Pulmonary artery endothelial cell (primary cell): ENCODE data around the gene EFR3B. TPM values are rescaled to one million over a fixed set of nuclear protein-coding genes. Genes with fewer than 3 reads are reported as not detected.
A peak's percentile ranks its signal among the peaks of the same experiment; 100 is the strongest.
"Not testable (repeated sequence)": the region's sequence is repeated elsewhere in the genome, so short reads cannot be mapped to it uniquely, and the experiment has no call there.

Source experiments
- DNase-seq: peaks from one replicate; pipeline ENCODE4 v3.0.0-alpha.2; 2011; ENCODE audit warnings: low read depth, low spot score
- total RNA-seq: library from RNA; depleted of rRNA; stranded (reverse); fragments of >200 nt; gene quantifications from 2 replicates; pipeline ENCODE4 v1.2.3, GENCODE V29; 2014

Gene EFR3B
- total RNA-seq, 1 donor from 2014 or later: 0.40 TPM

- no peak for DNase-seq
Measured at GRCh38 chr2:25072606-25073005, 30.7 kb downstream of the EFR3B start.

- DNase-seq: no peak
Measured at GRCh38 chr2:25073025-25073424, 31.1 kb downstream of the EFR3B start.

DNA sequence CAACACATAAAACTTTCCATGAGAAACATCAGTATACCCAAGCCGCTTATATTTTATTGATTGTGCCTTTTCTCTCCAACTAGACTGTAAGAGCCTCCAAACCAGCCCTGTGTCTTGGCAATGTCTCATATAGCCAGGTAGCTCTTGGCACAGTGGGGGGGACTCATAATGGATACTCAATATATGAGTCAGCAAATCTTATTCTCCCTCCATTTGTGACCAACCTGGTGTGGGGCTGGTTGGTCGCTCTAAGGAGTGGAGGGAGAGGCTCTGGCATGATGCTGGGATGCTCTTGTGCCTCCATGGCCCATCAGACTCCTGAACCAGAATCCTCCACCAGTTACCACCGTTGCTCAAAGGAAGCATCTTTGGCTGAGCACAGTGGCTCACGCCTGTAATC, 32.0 kb downstream of the EFR3B start:
- DNase-seq: no peak

DNA sequence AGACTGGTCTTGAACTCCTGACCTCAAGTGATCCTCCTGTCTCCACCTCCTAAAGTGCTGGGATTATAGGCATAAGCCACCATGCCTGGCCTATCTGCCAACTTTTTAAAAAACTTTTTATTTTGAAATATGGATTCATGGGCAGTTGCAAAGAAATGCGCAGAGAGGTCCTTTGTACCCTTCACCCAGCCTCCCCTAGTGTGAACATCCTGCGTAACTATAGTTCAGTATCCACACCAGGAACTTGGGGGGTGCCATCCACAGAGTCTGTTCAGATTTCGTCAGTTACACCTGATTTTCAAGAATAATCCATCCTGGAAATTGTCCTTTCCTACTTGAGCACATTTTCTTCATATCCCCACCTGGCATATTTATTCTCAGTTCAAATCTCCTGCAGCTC, 33.0 kb downstream of the EFR3B start:
- DNase-seq: no peak

DNA sequence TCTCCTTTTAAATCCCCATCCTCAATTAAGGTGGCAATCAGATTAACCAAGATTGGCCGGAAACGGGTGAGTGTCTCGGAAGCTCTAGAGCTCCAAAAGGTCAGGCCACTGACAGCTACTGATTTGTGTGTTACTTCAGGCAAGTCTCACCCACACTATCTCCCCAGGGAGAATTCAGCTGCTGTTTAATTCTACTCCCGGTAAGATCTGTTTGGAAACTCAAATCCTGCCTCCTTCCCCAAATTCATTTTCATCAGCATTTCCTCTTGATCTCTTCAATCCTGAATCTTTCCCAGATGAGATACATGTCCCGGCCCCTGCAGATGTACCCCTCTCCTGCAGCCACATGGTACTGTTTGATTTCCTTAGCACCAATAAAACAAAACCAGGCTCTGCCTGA, 34.9 kb downstream of the EFR3B start:
- DNase-seq: no peak

GRCh38 chr2:25077789-25078169, 35.9 kb downstream of the EFR3B start:
- no peak for DNase-seq

DNA sequence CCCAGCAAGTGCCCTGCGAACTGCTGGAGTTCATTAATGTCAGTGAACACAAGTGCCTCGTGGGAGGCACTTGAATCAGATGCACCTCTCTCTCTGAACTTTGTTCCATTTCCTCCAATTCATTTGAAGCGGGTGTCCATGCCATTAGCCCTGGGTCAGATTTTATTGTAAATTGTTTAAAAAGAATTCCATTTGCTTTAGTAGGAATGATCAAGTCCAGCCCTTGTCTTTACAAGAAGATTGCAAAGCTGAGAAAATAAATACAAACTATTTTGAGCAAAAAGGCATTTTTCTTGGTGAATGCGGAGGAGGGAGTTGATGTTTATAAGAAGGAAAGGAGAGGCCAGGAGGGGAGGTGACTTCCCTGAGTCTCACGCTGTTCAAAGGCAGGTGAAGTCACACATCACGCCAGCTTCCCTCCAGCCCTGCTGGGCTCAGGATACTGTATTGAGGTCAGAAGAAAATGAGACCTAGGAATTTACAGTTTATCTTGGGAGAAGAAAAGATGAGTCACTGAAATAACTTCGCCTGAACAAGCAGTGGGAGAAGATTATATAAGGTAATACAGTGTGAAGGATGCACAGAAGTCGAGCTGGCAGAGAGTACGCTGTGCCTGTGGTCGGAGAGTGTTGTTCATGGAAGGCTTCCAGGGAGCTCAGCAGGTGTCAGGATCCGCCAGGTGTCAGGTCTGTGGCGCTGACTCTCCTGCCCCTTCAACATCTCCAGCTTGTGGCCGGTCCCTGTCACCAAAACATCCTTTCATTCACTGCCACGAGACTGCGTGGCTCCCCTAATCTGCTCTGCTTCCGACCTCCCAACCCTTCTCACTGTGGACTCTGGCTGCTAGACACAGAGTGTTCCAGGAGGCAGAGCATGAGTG, 36.5 kb downstream of the EFR3B start:
- DNase-seq: peak; percentile 41

- DNase-seq: no peak
Measured at GRCh38 chr2:25079050-25079635, 37.3 kb downstream of the EFR3B start.

- DNase-seq: no peak
Measured at GRCh38 chr2:25081237-25081790, 39.4 kb downstream of the EFR3B start.

GRCh38 chr2:25082002-25082622, 40.2 kb downstream of the EFR3B start:
- no peak for DNase-seq

- no peak for DNase-seq
Measured at GRCh38 chr2:25085761-25086560, 44.1 kb downstream of the EFR3B start.

DNA sequence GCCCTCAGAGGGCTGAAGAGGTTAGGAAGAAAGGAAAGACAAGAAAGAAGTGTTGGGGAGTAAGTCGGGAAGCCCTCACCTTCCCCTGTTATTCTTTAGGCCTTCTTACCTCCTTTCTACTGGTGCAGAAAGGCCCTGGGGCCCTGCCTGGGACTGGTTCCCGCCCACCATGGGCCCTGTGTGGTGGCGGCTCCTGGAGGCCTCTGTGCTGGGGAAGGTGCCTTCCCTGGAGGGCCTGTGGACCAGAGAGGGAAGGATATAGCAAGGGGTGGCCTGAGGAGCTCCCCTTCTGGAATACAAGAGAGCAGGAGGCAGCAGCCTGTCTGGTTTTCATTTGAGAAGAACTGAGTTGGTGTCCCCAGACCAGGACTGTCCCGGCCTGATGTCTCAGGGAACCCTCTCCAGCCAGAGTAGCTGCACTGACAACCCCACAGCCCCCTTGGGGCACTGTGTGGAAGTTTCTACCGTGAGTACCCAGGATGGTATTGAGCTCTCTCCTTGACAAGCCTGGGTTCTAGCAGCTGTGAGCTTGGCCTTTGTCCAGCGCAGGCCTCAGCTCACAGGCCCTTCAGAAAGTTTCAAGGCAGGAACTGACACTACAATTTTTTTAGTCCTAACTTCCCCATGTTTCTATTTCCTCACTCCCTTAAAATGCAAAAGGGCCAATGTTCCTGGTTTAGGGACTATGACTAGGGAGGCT, 47.1 kb downstream of the EFR3B start:
- no peak for DNase-seq

DNA sequence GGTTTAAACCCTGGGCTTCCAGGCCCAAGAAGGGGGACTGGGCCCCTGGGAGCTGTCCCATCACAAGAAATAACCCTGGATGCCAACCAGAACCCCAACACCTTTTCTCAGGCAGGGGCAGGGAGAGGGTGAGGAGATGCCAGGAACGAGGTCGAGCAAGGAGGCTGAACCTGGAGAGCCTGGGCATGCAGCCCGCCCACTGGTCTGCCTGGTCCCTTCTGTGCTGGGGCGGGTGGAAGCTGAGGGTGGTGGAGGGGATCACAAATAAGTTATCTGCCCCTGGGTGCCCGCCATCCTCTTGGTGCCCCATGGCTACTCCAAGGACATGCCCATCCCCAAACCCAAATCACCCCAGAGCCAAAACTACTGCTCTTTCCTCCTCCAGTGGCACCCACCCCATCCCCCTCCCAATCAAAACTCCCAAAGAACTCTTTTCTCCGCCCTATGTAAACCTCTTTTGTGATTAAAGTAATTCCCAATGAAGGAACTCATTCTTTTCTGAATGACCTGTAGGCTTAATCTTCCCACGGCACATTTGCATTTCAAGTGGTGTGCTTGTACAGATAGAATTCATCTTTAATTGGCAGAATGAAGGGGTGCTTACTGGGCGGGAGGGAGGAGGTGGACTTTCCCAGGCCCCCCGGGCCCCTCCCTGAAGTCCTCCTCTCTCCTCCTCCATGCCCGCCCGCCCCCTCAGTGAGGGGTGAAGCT, 47.9 kb downstream of the EFR3B start:
- no peak for DNase-seq

GRCh38 chr2:25090801-25091200, 48.9 kb downstream of the EFR3B start:
- no peak for DNase-seq

GRCh38 chr2:25091265-25091664, 49.4 kb downstream of the EFR3B start:
- no peak for DNase-seq

DNA sequence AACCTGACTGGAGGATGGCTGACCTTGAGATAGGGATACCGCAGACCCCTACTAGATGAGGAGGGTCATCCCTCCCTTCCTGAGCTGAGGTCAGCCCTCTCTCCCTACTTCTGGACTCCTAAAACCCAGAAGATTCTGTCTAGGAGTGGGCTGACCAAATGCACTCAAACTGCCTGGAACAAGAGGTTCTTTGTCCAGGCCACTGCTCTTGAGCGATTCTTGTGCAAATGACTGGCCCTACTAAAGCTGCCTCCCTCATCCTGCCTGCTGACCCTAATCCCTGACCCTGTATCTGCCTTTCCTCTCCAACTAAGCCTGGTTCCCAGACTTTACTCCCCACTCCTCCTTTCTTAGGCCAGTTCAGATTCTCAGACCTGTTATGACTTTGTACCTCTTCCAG, 56.2 kb downstream of the EFR3B start:
- no peak for DNase-seq

DNA sequence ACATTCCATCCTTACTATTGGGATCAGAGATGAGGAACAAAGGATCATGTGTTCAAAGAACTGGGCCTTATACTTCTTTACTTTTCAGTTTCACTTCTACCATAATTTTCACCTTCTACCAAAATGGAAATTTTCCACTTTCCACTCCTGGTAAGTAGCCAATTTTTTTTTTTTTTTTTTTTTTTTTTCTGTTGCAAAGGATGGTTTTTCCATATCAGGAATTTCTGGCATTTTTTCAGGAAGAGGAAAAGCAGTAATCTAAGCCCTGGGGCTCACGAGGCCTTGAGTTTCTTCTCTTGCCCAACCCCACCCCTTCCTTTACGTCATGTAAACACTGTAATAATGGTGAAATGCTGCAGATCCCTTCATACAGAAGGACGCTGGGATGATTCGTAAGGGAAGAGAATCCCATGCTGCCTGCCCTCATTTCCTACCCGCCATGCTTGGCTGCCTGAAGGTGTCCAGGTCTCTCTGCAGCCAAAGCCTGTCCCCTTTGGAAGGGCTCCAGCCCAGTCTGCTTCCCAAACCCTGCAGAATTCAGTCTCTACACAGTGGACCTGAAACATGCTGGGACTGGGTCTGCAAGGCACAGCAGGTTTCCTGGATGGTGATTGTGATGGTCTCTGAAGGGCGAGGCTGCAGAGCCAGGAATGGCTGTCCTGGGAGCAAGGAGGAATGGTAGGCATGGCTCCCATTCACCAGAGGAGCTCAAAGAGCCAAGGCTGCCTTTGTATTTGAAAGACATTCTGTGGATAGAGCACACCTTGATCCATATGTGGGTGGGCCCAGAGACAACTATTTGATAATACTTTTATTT, 57.0 kb downstream of the EFR3B start:
- peak; percentile 72 for DNase-seq

DNA sequence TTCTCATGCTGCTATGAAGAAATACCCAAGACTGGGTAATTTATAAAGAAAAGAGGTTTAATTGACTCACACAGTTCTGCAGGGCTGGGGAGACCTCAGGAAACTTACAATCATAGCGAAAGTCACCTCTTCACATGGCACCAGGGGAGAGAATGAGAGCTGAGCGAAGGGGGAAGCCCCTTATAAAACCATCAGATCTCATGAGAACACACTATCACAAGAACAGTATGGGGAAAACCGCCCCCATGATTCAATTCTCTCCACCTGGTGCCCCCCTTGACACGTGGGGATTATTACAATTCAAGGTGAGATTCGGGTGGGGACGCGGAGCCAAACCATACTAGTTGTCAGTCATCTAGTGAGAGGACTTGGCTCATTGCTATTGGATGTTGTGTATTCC, 60.5 kb downstream of the EFR3B start:
- not testable (repeated sequence) for DNase-seq

DNA sequence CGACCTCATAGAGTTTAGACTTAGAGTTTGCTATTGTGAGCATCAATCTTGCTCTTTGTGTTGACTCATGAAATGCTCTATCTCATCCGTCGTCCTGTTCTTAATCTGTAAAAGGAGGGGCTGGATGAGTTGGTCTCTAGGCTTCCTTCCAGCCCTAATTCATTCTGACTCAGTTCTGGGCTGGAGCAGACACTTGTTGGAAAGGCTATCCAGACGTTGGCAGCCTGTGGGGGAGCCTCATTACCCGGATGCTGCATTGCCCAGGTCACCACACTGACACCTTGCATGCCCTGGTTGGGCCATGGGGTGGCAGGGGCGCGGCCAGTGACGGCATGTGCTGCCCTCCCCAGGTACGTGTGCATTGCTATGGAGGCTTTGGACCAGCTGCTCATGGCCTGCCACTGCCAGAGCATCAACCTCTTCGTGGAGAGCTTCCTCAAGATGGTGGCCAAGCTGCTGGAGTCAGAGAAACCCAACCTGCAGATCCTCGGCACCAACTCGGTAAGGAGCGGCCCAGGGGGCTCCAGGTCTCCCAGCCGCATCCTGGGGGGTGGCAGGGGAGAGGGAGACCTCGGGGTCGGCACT, 61.5 kb downstream of the EFR3B start:
- DNase-seq: no peak
